Measurements from ENCODE around the gene PPP4C.
"Not testable (repeated sequence)": the region's sequence is repeated elsewhere in the genome, so short reads cannot be mapped to it uniquely, and the experiment has no call there.

Gene PPP4C

DNA sequence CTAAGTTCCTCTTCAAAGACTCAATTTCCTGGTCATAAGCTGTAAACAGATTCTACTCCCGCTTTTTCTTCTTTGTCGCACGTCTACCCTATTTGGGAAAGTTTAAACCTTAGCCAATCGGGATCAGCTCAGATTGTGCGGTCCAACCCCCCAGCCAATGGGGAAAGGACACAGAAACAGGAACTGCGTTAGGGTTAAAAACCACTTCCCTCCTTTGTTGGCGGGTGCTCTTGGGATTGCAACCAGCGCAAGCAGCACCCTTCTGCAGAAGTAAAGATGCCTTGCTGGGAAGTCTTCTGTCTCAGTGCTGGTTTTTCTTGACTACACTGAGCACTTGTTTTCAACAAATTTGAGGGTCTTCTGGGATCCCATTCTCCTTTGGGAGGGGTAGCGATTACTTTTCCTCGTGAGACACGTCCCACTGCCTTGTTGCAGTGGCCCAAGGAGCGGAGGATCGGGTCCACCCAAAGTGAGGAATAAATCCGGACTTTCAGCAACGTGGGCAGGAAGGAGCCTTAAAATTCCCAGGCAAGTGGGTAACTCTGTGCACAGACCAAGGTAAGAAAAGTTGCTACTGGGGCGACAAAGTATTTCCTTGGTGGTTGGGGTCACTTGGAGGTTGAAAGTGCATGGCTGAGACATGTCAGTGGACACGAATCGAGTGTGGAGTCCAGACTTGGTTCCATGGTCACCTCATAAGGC lies 21.2 kb downstream of the PPP4C start:
- DNase-seq (ENCODE audit: low read depth in 2 of 2): no peak

DNA sequence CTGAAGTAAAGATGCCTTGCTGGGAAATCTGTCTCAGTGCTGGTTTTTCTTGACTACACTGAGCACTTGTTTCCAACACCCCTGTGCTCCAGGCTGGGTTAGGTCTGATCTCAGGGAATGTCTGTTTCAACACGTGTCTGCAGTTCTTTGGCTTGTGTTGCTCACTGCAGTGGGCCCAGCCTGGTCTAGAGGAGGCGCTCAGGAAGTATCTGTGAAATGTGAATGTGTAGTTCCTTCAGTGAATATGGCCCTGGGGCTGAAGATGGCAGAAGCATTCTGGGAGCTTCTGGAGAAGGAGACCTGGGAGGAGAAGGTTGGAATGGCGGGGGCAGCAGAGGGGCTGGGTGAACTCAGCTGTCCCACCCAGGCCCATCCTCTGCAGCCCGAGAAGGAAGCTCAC lies 28.3 kb downstream of the PPP4C start:
- DNase-seq (ENCODE audit: low read depth in 2 of 2): no peak

DNA sequence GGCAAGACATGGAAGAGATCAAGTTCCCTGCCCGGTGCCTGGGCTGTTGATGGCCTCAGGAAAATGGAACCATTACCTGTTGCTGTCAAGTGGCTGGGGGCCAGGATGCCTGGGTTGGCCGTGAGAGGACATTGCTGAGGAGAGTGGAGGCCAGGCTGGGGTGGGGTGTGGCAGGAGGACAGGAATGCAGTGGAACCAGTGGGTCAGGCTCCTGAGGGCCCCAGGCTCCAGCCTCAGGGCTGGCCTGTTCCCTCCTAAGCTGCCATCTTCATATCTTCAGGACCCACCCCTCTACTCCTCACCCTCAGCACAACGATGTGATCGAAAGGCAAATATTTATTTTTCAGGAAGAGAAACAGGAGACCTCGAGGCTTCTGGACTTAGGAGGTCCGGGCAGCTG lies 28.7 kb downstream of the PPP4C start:
- no peak for DNase-seq (ENCODE audit: low read depth in 2 of 2)

DNA sequence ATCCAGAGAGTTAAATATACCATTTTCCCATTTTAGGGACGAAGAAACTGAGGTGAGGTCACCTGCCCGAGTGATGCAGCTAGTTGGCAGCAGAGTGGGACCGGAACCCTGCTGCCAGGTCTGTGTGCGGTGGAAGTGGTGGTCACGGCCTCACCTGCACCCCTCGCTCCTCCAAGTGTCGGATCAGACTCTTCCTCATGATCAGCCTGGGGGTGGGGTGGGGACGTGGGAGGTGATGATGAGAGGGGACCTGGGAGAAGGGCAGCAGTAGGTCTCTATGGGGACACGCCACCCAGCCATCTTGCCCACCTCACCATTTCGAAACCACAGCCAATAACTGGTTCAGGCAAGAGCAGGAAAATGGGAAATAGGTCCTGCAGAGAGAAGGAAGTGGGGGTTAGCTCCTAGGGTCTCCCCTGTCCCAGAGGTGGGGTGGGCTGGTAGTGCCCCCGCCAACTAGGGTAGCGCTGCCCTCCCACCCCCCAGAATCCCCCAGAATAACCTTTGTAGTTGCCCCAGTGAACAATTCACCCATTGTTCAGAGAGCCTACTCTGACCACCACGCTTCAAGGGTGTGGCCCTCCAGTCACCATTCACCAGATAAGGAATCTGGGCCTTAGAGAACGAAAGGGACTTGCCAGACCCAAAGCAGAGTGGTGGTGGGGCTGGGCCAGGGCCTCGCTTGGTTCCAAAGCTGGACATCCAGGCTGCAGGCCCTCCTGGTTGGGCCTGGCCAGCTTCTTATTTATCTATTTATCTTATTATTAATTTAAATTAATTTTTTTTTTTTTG lies 32.5 kb downstream of the PPP4C start:
- no peak for DNase-seq (ENCODE audit: low read depth in 2 of 2)

DNA sequence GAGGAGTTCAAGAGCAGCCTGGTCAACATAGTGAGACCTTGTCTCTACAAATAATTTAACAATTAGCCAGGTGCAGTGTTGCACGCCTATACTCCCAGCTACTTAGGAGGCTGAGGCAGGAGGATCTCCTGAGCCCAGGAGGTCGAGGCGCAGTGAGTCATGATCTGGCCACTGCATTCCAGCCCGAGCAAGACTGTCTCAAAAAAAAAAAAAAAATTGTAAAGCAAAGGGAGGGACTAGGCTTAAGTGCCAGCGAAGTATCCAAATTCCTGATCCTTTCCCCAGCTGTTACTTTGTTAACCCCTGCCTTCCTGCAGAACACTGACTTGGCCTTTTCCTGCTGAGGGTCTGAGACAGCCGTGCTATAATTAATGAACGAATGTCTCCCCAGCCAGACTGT lies 34.9 kb downstream of the PPP4C start:
- no peak for DNase-seq (ENCODE audit: low read depth in 2 of 2)

DNA sequence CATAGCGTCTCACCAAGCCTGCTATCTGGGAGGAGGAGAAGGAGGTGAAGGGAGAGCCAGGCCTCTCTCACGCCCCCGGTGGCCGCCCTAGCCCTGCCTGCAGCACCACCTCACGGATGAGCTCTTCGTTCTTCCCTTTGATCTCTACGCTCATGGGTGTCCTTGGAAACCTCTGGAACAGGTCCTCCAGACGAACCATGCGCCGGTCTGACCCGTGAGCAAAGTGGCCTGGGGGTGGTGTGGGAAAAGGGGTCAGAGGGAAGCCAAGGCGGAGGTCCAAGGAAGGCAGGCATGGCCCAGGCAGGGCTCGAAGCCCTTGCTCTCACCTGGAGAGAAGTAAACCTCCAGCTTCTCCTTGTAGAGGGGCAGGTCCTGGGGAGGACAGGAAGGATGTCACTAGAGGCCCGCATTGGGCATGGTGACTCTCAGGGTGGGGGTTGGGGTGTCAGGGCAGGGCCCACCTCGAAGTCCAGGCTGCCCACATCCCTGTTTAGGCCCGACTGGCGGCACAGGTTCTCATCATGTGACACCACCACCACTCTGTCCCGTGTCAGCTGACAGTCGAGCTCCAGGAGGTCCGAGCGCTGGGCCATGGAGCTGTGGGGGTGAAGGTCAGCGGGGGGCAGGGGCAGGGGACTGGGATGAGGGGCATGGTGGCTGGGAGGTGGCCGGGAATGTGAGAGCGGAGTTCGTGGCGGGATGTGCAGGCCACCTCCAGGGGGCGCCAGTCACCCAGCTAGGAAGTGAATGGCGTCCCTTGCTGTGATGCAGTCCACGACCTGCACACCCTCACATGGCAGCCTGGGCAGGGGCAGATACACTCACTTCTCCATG lies 36.6 kb downstream of the PPP4C start:
- no peak for DNase-seq (ENCODE audit: low read depth in 2 of 2)

DNA sequence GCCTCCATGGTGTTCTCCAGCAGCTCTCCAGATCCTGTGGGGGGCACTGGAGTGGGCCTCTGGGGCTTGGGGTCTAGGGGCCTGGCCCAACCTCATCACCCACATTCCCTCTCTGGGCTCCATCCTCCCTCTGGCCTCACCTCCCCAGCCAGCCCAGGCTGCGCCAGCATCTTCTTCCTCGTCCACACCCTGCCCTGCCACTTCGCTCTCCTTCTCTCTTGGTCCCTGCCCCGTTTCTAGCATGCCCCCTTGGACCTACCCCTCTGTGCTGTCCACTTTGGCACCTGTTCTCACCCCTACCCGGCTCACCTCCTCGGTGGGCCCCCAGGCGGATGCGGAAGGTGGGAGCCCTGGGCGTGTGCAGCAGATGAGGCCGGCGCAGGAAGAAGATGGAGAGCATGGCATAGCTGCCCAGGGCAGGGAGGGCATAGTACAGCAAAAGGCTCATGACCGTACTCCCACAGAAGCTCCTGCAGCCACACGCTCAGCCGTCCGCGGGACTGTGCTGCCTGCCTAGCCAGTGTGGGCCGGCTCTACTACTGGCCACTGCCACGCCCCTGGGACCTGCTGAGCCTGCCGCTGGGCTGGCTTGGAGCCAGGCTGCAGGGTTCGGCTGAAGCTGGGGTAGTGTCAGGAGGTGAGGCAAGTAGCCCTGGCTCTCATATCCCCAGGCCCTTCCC lies 37.4 kb downstream of the PPP4C start, which contains the start of gene GDPD3:
TSS of gene GDPD3 (minus strand) at position 507 of the 680 bp plus-strand sequence. CDS start at position 448, 59 bp downstream.
- no peak for DNase-seq (ENCODE audit: low read depth in 2 of 2)

DNA sequence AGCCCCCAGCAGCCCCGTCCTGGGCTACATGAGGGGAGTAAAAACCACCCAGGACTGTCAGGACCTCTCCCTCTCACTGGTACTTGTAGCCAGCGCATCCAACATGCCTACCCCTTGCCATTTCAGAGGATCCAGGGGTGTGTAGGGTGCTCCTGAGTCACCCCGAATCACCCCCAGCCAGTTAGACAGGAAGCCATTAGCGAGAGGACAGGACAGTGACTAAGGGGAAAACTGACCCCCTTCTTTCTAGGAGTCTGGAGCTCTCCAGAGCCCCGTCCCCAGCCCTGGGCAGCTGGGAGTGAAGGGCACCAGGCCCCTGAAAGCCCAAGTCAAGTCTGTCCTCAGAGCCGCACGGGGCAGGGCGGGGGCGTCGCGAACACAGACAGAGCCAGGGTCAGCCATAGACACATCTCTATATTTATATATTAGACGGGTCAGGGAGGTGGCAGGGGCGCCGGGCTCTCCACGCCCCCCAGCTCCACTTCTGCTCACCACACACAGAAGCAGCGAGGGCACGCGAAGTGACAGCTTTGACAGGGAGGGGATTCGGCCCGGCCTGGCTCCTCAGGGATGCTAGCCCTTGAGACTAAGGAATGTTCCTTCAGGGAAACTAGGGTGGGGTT lies 38.0 kb downstream of the PPP4C start:
- no peak for DNase-seq (ENCODE audit: low read depth in 2 of 2)

DNA sequence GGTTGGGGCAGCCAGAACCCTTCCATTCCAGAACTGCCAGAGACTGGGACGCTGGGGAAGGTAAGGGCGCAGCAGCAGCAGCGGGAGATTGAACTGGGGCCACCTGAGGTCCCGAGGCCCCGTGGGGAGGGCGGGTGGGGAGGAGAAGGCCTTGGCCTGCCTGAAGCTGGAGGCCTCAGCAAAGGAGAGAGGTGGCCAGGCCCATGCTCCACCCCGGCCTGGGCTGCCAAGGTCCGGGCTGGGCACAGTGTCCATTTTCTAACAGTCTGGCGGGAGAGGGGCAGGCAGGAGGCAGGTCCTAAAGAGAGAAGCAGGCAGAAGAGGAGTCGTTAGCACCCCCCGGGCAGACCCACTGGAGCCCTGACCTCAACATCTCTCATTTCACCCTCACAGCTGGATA lies 38.6 kb downstream of the PPP4C start:
- no peak for DNase-seq (ENCODE audit: low read depth in 2 of 2)

DNA sequence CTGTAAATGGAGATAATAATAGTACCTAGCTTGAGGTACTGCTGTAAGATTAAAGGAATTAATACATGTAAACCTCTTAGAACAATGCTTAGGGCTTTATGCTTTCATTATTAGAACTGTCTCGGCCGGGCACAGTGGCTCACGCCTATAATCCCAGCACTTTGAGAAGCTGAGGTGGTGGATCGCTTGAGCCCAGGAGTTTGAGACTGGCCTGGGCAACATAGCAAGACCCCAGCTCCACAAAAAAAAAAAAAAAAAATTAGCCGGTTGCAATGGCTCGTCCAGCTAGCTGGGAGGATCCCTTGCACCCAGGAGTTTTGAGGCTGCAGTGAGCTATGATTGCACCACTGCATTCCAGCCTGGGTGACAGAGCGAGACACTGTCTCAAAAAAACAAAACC lies 39.0 kb downstream of the PPP4C start:
- not testable (repeated sequence) for DNase-seq (ENCODE audit: low read depth in 2 of 2)

DNA sequence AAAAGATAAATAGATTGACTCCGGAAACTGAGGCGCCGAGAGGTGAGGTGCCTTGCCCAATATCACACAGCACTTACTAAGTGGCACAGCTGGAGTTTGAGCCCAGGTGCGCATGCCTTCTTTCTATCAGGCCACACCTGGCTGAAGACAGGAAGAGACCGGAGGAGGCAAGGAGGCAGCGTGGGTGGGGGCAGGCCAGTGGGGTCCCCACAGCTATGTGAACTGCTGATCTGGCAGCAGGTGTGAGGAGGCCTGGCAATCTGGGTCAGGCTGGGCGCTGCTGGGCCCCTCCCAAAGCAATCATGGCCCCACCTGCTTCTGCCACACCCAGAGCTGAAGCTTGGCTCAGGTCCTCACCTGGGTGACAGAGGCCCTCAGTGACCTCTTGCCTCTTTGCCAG lies 39.4 kb downstream of the PPP4C start:
- no peak for DNase-seq (ENCODE audit: low read depth in 2 of 2)

DNA sequence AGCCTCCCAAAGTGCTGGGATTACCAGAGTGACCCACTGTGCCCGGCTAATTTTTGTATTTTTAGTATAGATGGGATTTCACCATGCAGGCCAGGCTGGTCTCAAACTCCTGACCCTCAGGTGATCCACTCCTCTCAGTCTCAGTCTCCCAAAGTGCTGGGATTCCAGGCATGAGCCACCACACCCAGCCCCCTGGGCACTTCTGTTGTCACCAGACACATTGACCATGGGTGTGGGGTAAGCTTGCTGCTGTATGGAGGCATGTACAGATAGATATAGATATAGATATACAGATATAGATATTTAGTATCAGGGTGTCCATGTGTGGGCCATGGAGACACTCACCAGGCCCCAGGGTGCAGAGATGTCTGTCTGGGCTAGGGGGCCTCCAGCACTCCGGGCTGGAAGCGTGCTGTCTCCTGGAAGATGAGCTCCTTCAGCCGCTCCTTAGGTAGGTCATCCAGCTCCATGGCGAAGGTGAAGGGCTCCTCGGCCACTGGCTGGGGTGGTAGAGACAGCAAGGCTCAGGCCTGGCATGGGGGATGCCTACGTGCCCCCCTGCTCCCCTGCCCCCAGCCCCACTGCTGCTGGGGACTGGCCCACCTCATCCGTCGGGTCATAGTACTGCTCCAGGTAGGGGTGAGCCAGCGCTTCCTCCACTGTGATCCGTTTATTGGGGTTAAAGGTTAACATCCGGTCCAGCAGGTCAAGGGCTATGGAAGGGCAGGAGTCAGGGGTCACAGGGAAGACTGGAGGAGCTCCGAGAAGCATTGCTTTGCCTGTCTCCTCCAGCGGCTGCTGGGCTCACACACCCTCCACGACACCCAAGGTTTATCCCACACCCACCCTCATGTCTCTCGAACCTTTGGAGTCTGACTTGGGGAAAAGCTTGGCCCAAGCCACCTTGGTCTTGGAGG lies 40.8 kb downstream of the PPP4C start:
- no peak for DNase-seq (ENCODE audit: low read depth in 2 of 2)

DNA sequence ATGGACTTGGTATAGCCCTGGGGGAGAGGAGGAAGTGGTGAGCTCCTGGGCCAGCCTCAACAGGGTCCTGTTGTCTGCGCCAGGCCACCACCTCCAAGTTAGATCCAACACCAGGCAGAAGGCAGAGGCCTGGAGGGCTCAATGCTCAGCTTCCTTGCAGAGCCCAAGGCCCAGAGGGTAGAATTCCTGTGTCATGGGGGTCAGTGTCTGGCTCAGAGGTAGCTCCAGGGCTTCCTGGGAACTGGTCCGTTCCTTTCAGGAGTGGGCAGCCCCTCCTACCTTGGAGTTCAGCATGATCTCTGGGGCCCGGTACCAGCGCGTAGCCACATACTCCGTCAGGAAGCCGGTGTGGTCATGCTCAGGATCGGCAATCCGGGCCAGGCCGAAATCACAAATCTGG lies 42.0 kb downstream of the PPP4C start:
- no peak for DNase-seq (ENCODE audit: low read depth in 2 of 2)

DNA sequence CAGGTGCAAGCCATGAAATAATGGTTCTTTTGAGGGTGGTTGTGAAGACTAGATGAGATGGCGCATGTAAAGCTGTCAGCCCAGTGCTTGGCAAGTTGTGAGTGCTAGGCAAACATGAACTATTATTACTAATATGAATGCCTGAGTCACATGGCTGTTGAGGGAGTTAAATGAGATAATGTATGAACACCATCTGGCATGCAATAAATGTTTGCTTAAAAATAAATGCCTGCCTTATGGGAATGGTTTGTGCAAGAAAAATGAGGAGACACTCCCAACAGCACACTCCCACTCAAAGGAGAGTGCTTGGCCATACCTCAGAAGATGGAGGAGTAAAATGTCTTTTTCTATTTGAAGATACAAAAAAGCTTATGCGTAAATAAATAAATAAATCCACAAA lies 43.6 kb downstream of the PPP4C start:
- DNase-seq (ENCODE audit: low read depth in 2 of 2): no peak

DNA sequence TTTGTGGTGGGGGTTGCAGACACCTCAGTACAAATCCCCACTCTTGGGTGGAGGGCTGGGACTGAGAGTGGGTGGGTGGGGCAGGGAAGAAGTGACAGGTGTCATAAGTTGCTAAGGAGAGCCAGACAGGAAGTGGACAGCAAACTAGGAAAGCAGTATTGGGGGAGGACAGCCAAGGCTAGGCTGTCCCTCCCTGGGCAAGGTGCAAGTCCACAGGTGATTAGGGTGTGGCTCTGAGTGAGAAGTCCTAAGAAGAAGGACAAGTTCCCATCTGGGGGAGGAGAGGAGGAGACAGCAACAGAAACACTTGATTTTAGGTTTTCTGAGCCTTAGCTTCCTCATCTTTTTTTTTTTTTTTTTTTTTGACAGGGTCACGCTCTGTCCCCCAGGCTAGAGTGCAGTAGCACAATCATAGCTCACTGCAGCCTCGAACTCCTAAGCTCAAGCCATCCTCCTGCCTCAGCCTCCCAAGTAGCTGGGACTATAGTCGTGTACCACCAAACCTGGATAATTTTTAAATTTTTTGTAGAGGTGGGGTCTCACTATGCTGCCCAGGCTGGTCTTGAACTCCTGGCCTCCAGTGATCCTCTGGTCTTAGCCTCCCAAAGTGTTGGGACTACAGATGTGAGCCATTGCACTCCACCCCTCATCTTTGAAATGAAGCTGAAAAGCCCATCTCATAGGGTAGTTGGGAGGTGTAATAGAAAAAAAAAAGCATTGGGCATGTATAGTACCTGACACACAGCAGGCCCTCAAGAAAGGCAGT lies 44.7 kb downstream of the PPP4C start:
- DNase-seq (ENCODE audit: low read depth in 2 of 2): no peak

DNA sequence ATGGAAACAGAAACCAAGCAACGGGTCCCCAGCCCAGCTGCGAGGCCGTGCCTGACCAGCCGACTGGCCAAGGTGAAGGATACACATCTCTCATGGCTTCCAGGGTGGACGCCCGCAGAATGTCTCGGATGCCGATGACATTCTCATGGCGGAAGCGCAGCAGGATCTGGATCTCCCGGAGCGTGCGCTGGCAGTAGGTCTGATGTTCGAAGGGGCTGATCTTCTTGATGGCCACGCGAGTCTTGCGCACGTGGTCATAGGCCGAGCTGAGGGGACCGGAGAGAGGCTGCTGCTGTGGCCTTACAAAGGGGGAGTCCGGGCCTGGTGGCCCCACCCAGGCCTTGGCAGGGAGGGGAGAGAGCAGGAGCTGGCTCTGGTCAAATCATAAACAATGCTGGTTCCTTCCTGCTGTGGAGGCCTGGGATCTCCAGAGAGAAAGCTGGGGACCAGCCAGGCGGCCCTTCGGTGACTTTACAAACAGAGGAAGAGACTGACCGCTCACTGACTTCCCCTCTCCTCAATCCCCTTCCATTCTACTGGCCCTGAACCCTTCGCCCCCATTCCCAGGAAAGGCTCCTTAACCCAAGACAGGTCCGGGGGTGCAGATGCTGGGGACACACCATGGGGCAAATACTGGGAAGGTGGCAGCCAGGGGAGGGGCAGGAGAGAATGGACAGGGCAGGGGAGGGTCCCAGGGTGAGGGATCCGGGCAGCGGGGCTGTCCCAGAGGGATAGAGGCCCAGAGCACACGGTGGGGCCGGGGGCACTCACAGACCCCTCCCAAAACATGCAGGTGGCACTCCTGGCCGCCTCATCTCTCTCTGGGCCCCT lies 46.2 kb downstream of the PPP4C start:
- DNase-seq (ENCODE audit: low read depth in 2 of 2): no peak

DNA sequence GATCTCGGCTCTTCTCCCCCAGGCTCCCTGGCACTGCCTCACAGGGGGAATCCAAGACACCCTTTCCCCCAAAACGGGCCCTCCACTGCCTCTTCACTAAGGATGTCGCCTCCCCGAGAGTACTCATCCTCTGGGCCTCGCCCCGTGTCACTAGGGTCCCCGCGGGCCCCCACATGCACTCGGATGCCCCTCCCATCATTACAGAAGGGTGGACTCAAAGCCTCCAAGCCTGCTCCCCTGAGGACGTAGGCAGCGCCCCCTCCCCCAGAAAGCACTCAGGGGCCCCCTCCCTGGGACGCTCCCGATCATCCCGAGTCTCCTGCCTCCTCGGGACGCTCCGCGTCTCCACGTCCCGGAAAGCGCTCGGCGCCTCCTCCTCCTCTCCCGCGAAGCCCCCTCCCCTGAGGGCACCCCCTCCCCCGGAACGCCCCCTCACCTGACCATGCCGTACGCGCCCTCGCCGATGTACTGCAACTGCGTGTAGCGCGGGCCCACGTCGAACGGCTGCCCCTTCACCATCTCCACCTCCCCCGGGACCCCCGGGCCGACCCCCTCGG lies 46.9 kb downstream of the PPP4C start:
- DNase-seq (ENCODE audit: low read depth in 2 of 2): no peak

DNA sequence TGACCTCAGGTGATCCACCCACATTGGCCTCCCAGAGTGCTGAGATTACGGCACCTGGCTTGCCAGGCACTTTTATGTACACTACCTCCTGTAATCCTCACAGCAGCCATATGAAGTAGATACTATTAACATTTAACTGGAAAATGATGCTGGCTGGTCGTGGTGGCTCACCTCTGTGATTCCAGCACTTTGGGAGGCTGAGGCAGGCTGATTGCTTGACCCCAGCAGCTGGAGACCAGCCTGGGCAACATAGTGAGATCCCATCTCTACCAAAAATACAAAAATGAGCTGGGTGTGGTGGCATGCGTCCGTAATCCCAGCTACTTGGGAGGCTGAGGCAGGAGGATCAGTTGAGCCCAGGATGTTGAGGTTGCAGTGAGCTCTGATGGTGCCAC lies 49.2 kb downstream of the PPP4C start:
- DNase-seq (ENCODE audit: low read depth in 2 of 2): no peak

Measured in activated CD8-positive, alpha-beta memory T cell treated with anti-CD3 and anti-CD28 coated beads for 4 hours (primary cell).